Measurements from ENCODE around the gene AQP2.

- no peak for TF ChIP-seq CTCF (IDR thresholded peaks at IDR 0.05)
- TF ChIP-seq POLR2A (IDR thresholded peaks at IDR 0.05), result no peak
Measured at GRCh38 chr12:49923035-49923644, 27.4 kb upstream of the AQP2 start.
